K562 (cell line): ENCODE measurements around the gene CXCL17. TPM values are rescaled to one million over a fixed set of nuclear protein-coding genes. Genes with fewer than 3 reads are reported as not detected.

Source experiments
- ATAC-seq: fragments of 200-7000 bp; cut with Tn5 transposase; 3 replicates; pipeline ENCODE4 v1.9.1; 2020; ENCODE audit warnings: moderate library complexity
- BruUV-seq: library from RNA; stranded (reverse); fragments of 400-500 nt; replicated peaks from 2 replicates; lab custom pipeline; 2021; lab: Mats Ljungman, UMichigan
- CTCF ChIA-PET: fragments of 300-600 bp; formaldehyde crosslinking; extraction: SDS; loops from one replicate; lab custom pipeline; 2021; ENCODE audit warnings: low intra/inter-chr PET ratio; lab: Yijun Ruan, JAX
- POLR2A ChIA-PET: fragments of 300-600, 350-650 bp; sonication (Branson Sonifier 250); formaldehyde crosslinking; extraction: SDS; loops from one replicate; lab custom pipeline; 2021; ENCODE audit warnings: antibody characterized with exemption, inconsistent platforms; lab: Yijun Ruan, JAX
- DNase-seq, 4 experiments: peaks; one replicate each; pipeline versions ENCODE4 v3.0.0 to v3.0.0-alpha.2; 2011 to 2018; ENCODE audit warnings: low spot score in 3 of 4, mixed read lengths in 3 of 4; ENCODE audit errors: extremely low read depth in 1 of 4
- FAIRE-seq: peaks from 2 replicates; lab custom pipeline; 2011; peaks lifted over from hg19 to GRCh38; lab: Jason Lieb, UNC
- H2AFZ ChIP-seq: 2 replicates; pipeline ENCODE4 v1.6.0; 2011; ENCODE audit warnings: low read depth, low read length, control low read depth, inconsistent platforms
- H3K27ac ChIP-seq: fragments of 200-600 bp; 3 replicates; pipeline ENCODE4 v1.8.0; 2011; ENCODE audit warnings: low read depth, mild to moderate bottlenecking, control low read depth, inconsistent platforms, low read length, moderate library complexity, mixed read lengths; ENCODE audit errors: extremely low read depth
- H3K27me3 ChIP-seq, 2 experiments: fragments of 300-600 bp in 1 of 2; 2 replicates in 1 of 2; 3 replicates in 1 of 2; pipeline versions ENCODE4 v1.6.0 to v1.8.0; 2011; ENCODE audit warnings: inconsistent platforms in 2 of 2, low read length in 2 of 2, mild to moderate bottlenecking in 1 of 2, mixed read lengths in 1 of 2, moderate library complexity in 1 of 2; ENCODE audit not compliant: control insufficient read depth in 2 of 2, insufficient read depth in 2 of 2
- H3K36me3 ChIP-seq: fragments of 300-600 bp; 3 replicates; pipeline ENCODE4 v1.8.0; 2011; ENCODE audit warnings: mild to moderate bottlenecking, low read length, inconsistent platforms; ENCODE audit not compliant: control insufficient read depth, insufficient read depth
- H3K4me1 ChIP-seq, 2 experiments: fragments of 200-600 bp in 1 of 2; replicated peaks in 1 of 2; 2 replicates in 1 of 2; 3 replicates in 1 of 2; pipeline versions ENCODE4 v1.5.1 to v1.8.0; 2011; ENCODE audit warnings: inconsistent platforms in 2 of 2, low read length in 2 of 2, mild to moderate bottlenecking in 1 of 2, mixed read lengths in 1 of 2, moderate library complexity in 1 of 2; ENCODE audit not compliant: control insufficient read depth in 2 of 2, insufficient read depth in 2 of 2
- H3K4me2 ChIP-seq: 2 replicates; pipeline ENCODE4 v1.6.1; 2011; ENCODE audit warnings: low read length, control low read depth, inconsistent platforms, mixed read lengths; ENCODE audit not compliant: insufficient read depth
- H3K4me3 ChIP-seq: fragments of 200-600 bp; sonication (generic), shearing (Covaris generic); 2 replicates; pipeline ENCODE4 v1.5.1; 2016; ENCODE audit warnings: control low read depth, inconsistent platforms
- H3K79me2 ChIP-seq: fragments of 200-600 bp; 3 replicates; pipeline ENCODE4 v1.8.0; 2011; ENCODE audit warnings: low read length, inconsistent platforms; ENCODE audit not compliant: control insufficient read depth, insufficient read depth
- H3K9ac ChIP-seq, 2 experiments: 2 replicates each; pipeline versions ENCODE4 v1.6.0 to v1.6.1; 2011; ENCODE audit warnings: low read depth in 2 of 2, low read length in 2 of 2, control low read depth in 1 of 2, inconsistent platforms in 1 of 2, mild to moderate bottlenecking in 1 of 2, mixed read lengths in 1 of 2; ENCODE audit not compliant: insufficient read depth in 1 of 2
- H3K9me1 ChIP-seq: one replicate; pipeline ENCODE4 v1.6.0; 2011; ENCODE audit warnings: inconsistent platforms, mild to moderate bottlenecking, low read length, moderate library complexity; ENCODE audit not compliant: control insufficient read depth, insufficient read depth
- H3K9me3 ChIP-seq: replicated peaks from 2 replicates; pipeline ENCODE4 v1.5.1; 2011; ENCODE audit warnings: low read depth, low read length, inconsistent platforms; ENCODE audit not compliant: control insufficient read depth, insufficient read depth
- H4K20me1 ChIP-seq: replicated peaks from 2 replicates; pipeline ENCODE4 v1.6.1; 2011; ENCODE audit warnings: low read length, inconsistent platforms, mixed read lengths; ENCODE audit not compliant: control insufficient read depth, insufficient read depth
- ARID1B ChIP-seq: fragments of 450-650 bp; IDR thresholded peaks from 2 replicates; pipeline ENCODE4 v1.6.1; 2016; ENCODE audit warnings: antibody characterized with exemption, mild to moderate bottlenecking, inconsistent platforms
- ELF4 ChIP-seq: fragments of 450-650 bp; formaldehyde crosslinking; IDR thresholded peaks from 2 replicates; pipeline ENCODE4 v1.4.0; 2022; ENCODE audit warnings: missing genetic modification characterization
- HMG20B ChIP-seq: fragments of 250-450 bp; sonication (Bioruptor Pico); IDR thresholded peaks from 2 replicates; pipeline ENCODE4 v1.5.0; 2021; ENCODE audit warnings: mild to moderate bottlenecking
- KLF16 ChIP-seq: IDR thresholded peaks from 2 replicates; pipeline ENCODE4 v1.6.1; 2016; ENCODE audit warnings: antibody characterized with exemption
- SMARCA4 ChIP-seq: fragments of 450-650 bp; IDR thresholded peaks from 2 replicates; pipeline ENCODE4 v1.6.1; 2016
- SPI1 ChIP-seq: IDR thresholded peaks from 2 replicates; pipeline ENCODE4 v1.6.1; 2011; ENCODE audit warnings: low read depth, low read length, control low read depth, borderline replicate concordance
- TAF15 ChIP-seq: fragments of 200-400 bp; formaldehyde crosslinking; IDR thresholded peaks from 2 replicates; pipeline ENCODE4 v1.6.1; 2017; ENCODE audit warnings: mild to moderate bottlenecking, low read depth, low read length, moderate library complexity
- TRIM28 ChIP-seq: fragments of 450-650 bp; IDR thresholded peaks from 2 replicates; pipeline ENCODE4 v1.6.1; 2017
- ZC3H11A ChIP-seq: IDR thresholded peaks from 2 replicates; pipeline ENCODE4 v1.6.1; 2012; ENCODE audit warnings: low read depth, low read length, improper control_type of control experiment
- ZNF3 ChIP-seq: fragments of 250-450 bp; sonication (Bioruptor Pico); IDR thresholded peaks from 2 replicates; pipeline ENCODE4 v1.5.0; 2021; ENCODE audit warnings: mild to moderate bottlenecking, moderate library complexity
- ZNF695 ChIP-seq: fragments of 450-650 bp; formaldehyde crosslinking; IDR thresholded peaks from 2 replicates; pipeline ENCODE4 v1.4.0; 2020; ENCODE audit warnings: mild to moderate bottlenecking, moderate library complexity
- WGBS: fragments of 100-300 bp; shearing (Covaris generic); methylation state at CpG from one replicate; pipeline ENCODE4 v1.1.6; 2016; ENCODE audit warnings: low coverage, mixed read lengths; ENCODE audit not compliant: insufficient coverage; ENCODE audit errors: missing lambda C conversion rate; 5-methylcytosine and 5-hydroxymethylcytosine counted together
- in situ Hi-C: fragments of 300-500 bp; cut with MboI; formaldehyde crosslinking; loops from 4 replicates; pipeline ENCODE4 v1.15.0; 2018; ENCODE audit warnings: inconsistent platforms, mixed read lengths
- intact Hi-C: fragments of 100-400 bp; cut with micrococcal nuclease; formaldehyde crosslinking; loops from 2 replicates; pipeline ENCODE4 v1.14.2; 2022
- polyA plus RNA-seq, 8 experiments: library from polyadenylated mRNA; depleted of rRNA in 4 of 8; stranded (reverse) in 5 of 8; unstranded in 3 of 8; fragments of >200 nt; fragmentation: Nextera tagmentation in 2 of 8; fragmentation: Illumina TruSeq in 1 of 8; extraction: Ambion mirVana in 2 of 8; extraction: Trizol in 1 of 8; gene quantifications; 2 replicates each; pipeline versions ENCODE4 v1.2.1 to v1.2.3, GENCODE V29; 2011 to 2014; ENCODE audit warnings: inconsistent platforms in 1 of 8, missing spikeins in 1 of 8
- total RNA-seq, 7 experiments: library from RNA; depleted of rRNA in 6 of 7; stranded (reverse); fragments of >200 nt in 6 of 7; fragmentation: Illumina TruSeq in 2 of 7; extraction: Trizol in 2 of 7; gene quantifications; 2 replicates each; pipeline versions ENCODE4 v1.2.1 to v1.2.3, GENCODE V29; 2011 to 2021; ENCODE audit warnings: low replicate concordance in 1 of 7
- TF ChIP-seq, protein P1 (sequence below): fragments of 200-800 bp; sonication (Bioruptor generic); IDR thresholded peaks from 2 replicates; pipeline ENCODE4 v1.6.1; 2017; ENCODE audit warnings: missing genetic modification characterization, missing compliant biosample characterization
- TF ChIP-seq, protein P2 (sequence below): fragments of 250-450 bp; sonication (Bioruptor Pico); IDR thresholded peaks from 2 replicates; pipeline ENCODE4 v1.8.0; 2022; ENCODE audit warnings: moderate library complexity, mild to moderate bottlenecking, inconsistent platforms

CXCL17 gene
- total and polyA plus RNA-seq, 9 of the 15 experiments (the other 6 are each of a cell fraction or from before 2014, with no cell fraction given), result 0.10 to 0.15 TPM; not detected in 7

DNA sequence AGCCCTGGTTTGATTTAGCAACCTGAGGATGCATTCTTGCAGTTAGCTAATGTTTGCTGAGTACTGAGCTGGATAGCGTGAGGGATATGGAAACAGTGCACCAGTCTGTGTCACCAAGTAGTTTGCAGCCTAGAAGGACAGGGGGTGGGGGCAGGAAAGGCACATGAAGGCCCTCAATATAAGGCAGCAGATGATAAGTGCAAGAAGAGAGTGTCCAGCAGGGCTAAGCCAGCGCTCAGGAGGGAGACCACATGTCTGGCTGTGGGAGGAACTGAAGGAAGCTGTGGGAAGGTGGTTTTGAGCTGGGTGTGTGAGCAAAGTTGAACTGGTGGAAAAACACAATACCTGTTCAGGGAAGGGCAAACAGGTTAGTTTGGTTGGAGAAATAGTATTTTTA lies 1.7 kb downstream of the CXCL17 start:
- 43% methylated on average over 2 of the region's 2 CpGs for WGBS

DNA sequence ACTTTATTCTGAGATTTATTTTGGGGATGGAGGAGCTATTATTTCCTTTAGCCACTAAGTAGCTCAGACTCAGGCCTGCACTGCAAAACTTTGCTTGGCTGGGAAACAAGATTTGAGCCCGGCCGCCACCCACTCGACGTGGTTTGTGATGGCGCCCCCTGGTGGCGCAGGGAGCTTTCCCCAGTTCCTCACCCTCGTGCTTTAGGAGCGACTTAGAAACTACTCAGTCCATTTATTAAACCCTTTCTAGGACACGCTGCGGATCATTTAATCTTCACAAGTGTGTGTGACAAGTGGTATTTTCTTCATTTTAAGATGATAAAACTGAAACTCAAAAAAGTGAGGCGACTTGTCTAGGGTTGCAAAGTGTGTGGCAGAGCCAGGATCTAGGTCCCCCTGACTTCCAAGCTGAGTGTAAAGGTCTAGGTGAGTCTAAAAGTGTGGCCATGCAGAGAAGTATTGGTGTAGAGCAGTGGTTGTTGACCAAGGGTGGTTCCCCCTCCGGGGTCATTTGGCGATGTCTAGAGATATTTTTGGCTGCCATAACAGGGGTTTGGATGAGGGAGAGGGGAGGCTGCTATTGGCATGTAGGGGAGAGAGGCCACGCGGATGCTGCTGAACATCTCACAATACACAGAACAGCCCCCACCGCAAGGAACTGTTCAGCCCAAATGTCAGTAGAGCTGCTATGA lies 2.2 kb downstream of the CXCL17 start:
- Histone ChIP-seq H3K27me3 (no peaks in the 10 kb centered on the region; a peak in 1 of 5 replicates), H3K4me2 (no peak overlapping the region; the same call in 1 of the 2 replicates), H4K20me1 (no peaks in the 10 kb centered on the region), H3K36me3 (no peaks in the 10 kb centered on the region), H3K9me1 (no peaks in the 10 kb centered on the region), H3K4me3 (no peak overlapping the region), H3K79me2 (no peaks in the 10 kb centered on the region), H3K4me1 (no peaks in the 10 kb centered on the region; a peak in 1 of 5 replicates), H2AFZ (peak overlapping the region; percentile 74), H3K9ac (no peak overlapping the region), H3K27ac (no peak overlapping the region), H3K9me3 (no peaks in the 10 kb centered on the region)
- WGBS, result 10% methylated on average over 16 of the region's 16 CpGs
- FAIRE-seq (peak; percentile 79), DNase-seq (peak; percentile 80 to 89 (median 82)), ATAC-seq (peak; percentile 90)
- ChIA-PET CTCF (interaction anchor here (1.6 to 1.9 kb wide), 2 partner anchors 89 to 332 kb away, joined by 6 to 16 read pairs; no protein-coding TSS in a partner anchor), POLR2A (interaction anchor here (0.6 to 1.3 kb wide), 3 partner anchors 15 to 322 kb away, joined by 3 to 4 read pairs (median 3); no protein-coding TSS in a partner anchor)
- intact Hi-C loops, result no loop called here
- no TSS peak for BruUV-seq
- in situ Hi-C loops, result no loop called here
- TF ChIP-seq TAF15 (no peak), SMARCA4 (0 out of 2 replicates have a peak, but pooled peaks have one; percentile 25), TRIM28 (no peak), HMG20B (CRISPR knock-in tag) (no peak), ZC3H11A (no peak), ZNF695 (CRISPR knock-in tag) (no peak), KLF16 (peak; percentile 56; the same call in 1 of the 2 replicates), ARID1B (no peak)
- TF ChIP-seq, protein P1, sequence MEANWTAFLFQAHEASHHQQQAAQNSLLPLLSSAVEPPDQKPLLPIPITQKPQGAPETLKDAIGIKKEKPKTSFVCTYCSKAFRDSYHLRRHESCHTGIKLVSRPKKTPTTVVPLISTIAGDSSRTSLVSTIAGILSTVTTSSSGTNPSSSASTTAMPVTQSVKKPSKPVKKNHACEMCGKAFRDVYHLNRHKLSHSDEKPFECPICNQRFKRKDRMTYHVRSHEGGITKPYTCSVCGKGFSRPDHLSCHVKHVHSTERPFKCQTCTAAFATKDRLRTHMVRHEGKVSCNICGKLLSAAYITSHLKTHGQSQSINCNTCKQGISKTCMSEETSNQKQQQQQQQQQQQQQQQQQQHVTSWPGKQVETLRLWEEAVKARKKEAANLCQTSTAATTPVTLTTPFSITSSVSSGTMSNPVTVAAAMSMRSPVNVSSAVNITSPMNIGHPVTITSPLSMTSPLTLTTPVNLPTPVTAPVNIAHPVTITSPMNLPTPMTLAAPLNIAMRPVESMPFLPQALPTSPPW (CRISPR knock-in tag), result no peak

More for the DNA sequence above, 1.7 kb downstream of the CXCL17 start:
- H3K36me3 ChIP-seq, result no peaks in the 10 kb centered on the region
- no peaks in the 10 kb centered on the region; a peak in 1 of 5 replicates for H3K4me1 ChIP-seq
- POLR2A ChIA-PET, result interaction anchor here (0.7 to 1.3 kb wide), 3 partner anchors 16 to 302 kb away, joined by 3 to 4 read pairs (median 3); no protein-coding TSS in a partner anchor
- TF ChIP-seq, protein P2, sequence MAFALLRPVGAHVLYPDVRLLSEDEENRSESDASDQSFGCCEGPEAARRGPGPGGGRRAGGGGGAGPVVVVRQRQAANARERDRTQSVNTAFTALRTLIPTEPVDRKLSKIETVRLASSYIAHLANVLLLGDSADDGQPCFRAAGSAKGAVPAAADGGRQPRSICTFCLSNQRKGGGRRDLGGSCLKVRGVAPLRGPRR (CRISPR knock-in tag), result no peak
- TF ChIP-seq ELF4, result no peak
- no peak for TF ChIP-seq ZNF3 (CRISPR knock-in tag)
- 0 out of 2 replicates have a peak, but pooled peaks have one; percentile 31 for TF ChIP-seq SPI1
- no peak for FAIRE-seq
- no peaks in the 10 kb centered on the region for H3K9me3 ChIP-seq
- DNase-seq, result peak in 1 of 4 experiments; percentile 31
- no peak overlapping the region for H3K9ac ChIP-seq
- CTCF ChIA-PET, result interaction anchor here (1.6 to 1.9 kb wide), 2 partner anchors 88 to 332 kb away, joined by 6 to 16 read pairs; no protein-coding TSS in a partner anchor
- no peak overlapping the region for H3K4me3 ChIP-seq
- peak; percentile 17 for ATAC-seq
- H3K79me2 ChIP-seq, result no peaks in the 10 kb centered on the region
- no peaks in the 10 kb centered on the region for H4K20me1 ChIP-seq
- H3K27me3 ChIP-seq, result no peaks in the 10 kb centered on the region; a peak in 1 of 5 replicates
- H3K9me1 ChIP-seq, result no peaks in the 10 kb centered on the region
- intact Hi-C loops, result no loop called here
- H3K27ac ChIP-seq, result no peak overlapping the region
- no TSS peak for BruUV-seq
- in situ Hi-C loops, result no loop called here
- H3K4me2 ChIP-seq, result no peak overlapping the region
- peak overlapping the region; percentile 74; the same call in 1 of the 2 replicates for H2AFZ ChIP-seq
